HepG2 (cell line): ENCODE data around the gene HCRTR1. TPM values are rescaled to one million over a fixed set of nuclear protein-coding genes. Genes with fewer than 3 reads are reported as not detected.

ENCODE experiments used
- BRD4 ChIP-seq: sonication (generic); formaldehyde crosslinking; IDR thresholded peaks from 2 replicates; pipeline ENCODE4 v1.4.0; 2020; ENCODE audit warnings: missing genetic modification reagents
- CEBPB ChIP-seq: IDR thresholded peaks from 2 replicates; pipeline ENCODE4 v1.6.1; 2011; ENCODE audit warnings: low read depth, low read length, improper control_type of control experiment, borderline replicate concordance
- FOSL1 ChIP-seq: sonication (generic); formaldehyde crosslinking; IDR thresholded peaks from 2 replicates; pipeline ENCODE4 v1.9.0; 2021; ENCODE audit warnings: missing genetic modification reagents, borderline replicate concordance
- GABPB1 ChIP-seq: IDR thresholded peaks from 2 replicates; pipeline ENCODE4 v1.6.1; 2016; ENCODE audit warnings: mild to moderate bottlenecking, missing genetic modification reagents, moderate library complexity, missing compliant biosample characterization
- MATR3 ChIP-seq: sonication (generic); formaldehyde crosslinking; IDR thresholded peaks from 2 replicates; pipeline ENCODE4 v1.4.0; 2020; ENCODE audit warnings: missing genetic modification reagents
- MIXL1 ChIP-seq: IDR thresholded peaks from 2 replicates; pipeline ENCODE4 v1.6.1; 2016
- MZF1 ChIP-seq: sonication (generic); formaldehyde crosslinking; IDR thresholded peaks from 2 replicates; pipeline ENCODE4 v1.8.1; 2023; ENCODE audit warnings: mild to moderate bottlenecking, missing genetic modification reagents, borderline replicate concordance
- RARA ChIP-seq: IDR thresholded peaks from 2 replicates; pipeline ENCODE4 v1.6.1; 2016; ENCODE audit warnings: missing genetic modification reagents, missing compliant biosample characterization
- STAG1 ChIP-seq: sonication (generic); formaldehyde crosslinking; IDR thresholded peaks from 2 replicates; pipeline ENCODE4 v1.4.0; 2020; ENCODE audit warnings: missing genetic modification reagents
- SYNCRIP ChIP-seq: fragments of 200-400 bp; formaldehyde crosslinking; IDR thresholded peaks from 2 replicates; pipeline ENCODE4 v1.6.1; 2018; ENCODE audit warnings: mild to moderate bottlenecking, low read depth, low read length; ENCODE audit not compliant: insufficient read depth
- ZNF350 ChIP-seq: sonication (generic); formaldehyde crosslinking; IDR thresholded peaks from 2 replicates; pipeline ENCODE4 v1.4.0; 2020; ENCODE audit warnings: mild to moderate bottlenecking, low read depth, missing genetic modification reagents, borderline replicate concordance
- ZNF468 ChIP-seq: sonication (generic); formaldehyde crosslinking; IDR thresholded peaks from 2 replicates; pipeline ENCODE4 v1.8.0; 2022; ENCODE audit warnings: mild to moderate bottlenecking, moderate library complexity, missing genetic modification reagents
- ZNF766 ChIP-seq: sonication (generic); formaldehyde crosslinking; IDR thresholded peaks from 2 replicates; pipeline ENCODE4 v1.5.0; 2020; ENCODE audit warnings: missing genetic modification reagents, borderline replicate concordance
- polyA plus RNA-seq, 8 experiments: library from polyadenylated mRNA; depleted of rRNA in 3 of 8; stranded (reverse) in 7 of 8; unstranded in 1 of 8; fragments of >200 nt; fragmentation: Illumina TruSeq in 4 of 8; extraction: Trizol in 4 of 8; gene quantifications; 2 replicates each; pipeline versions ENCODE4 v1.2.1 to v1.2.3, GENCODE V29; 2011 to 2016; ENCODE audit warnings: low read depth in 4 of 8, missing spikeins in 1 of 8, mixed read lengths in 1 of 8; ENCODE audit not compliant: insufficient read depth in 1 of 8
- total RNA-seq, 5 experiments: library from RNA; depleted of rRNA; stranded (reverse); fragments of >200 nt; fragmentation: Illumina TruSeq; extraction: Trizol; gene quantifications; 2 replicates each; pipeline ENCODE4 v1.2.3, GENCODE V29; 2016; ENCODE audit warnings: low read depth in 1 of 5
- TF ChIP-seq, protein P1 (sequence below): sonication (generic); formaldehyde crosslinking; IDR thresholded peaks from 2 replicates; pipeline ENCODE4 v1.5.1; 2020; ENCODE audit warnings: missing genetic modification reagents, mild to moderate bottlenecking, borderline replicate concordance
- TF ChIP-seq, protein P2 (sequence below): sonication (generic); formaldehyde crosslinking; IDR thresholded peaks from 2 replicates; pipeline ENCODE4 v1.8.0; 2022; ENCODE audit warnings: mild to moderate bottlenecking, missing genetic modification reagents; ENCODE audit not compliant: insufficient replicate concordance
- TF ChIP-seq, protein P3 (sequence below): IDR thresholded peaks from 2 replicates; pipeline ENCODE4 v1.6.1; 2016; ENCODE audit warnings: mild to moderate bottlenecking
- TF ChIP-seq, protein P4 (sequence below): sonication (generic); formaldehyde crosslinking; IDR thresholded peaks from 2 replicates; pipeline ENCODE4 v1.5.0; 2020; ENCODE audit warnings: mild to moderate bottlenecking, missing genetic modification reagents
- TF ChIP-seq, protein P5 (sequence below): sonication (generic); formaldehyde crosslinking; IDR thresholded peaks from 2 replicates; pipeline ENCODE4 v1.8.1; 2023; ENCODE audit warnings: mild to moderate bottlenecking, missing genetic modification reagents, borderline replicate concordance
- TF ChIP-seq, protein P6 (sequence below): sonication (generic); formaldehyde crosslinking; IDR thresholded peaks from 2 replicates; pipeline ENCODE4 v1.4.0; 2020; ENCODE audit warnings: missing genetic modification reagents

HCRTR1 gene
- total and polyA plus RNA-seq, 2 of the 13 experiments (the other 11 are each of a cell fraction or from before 2014, with no cell fraction given): not detected

DNA sequence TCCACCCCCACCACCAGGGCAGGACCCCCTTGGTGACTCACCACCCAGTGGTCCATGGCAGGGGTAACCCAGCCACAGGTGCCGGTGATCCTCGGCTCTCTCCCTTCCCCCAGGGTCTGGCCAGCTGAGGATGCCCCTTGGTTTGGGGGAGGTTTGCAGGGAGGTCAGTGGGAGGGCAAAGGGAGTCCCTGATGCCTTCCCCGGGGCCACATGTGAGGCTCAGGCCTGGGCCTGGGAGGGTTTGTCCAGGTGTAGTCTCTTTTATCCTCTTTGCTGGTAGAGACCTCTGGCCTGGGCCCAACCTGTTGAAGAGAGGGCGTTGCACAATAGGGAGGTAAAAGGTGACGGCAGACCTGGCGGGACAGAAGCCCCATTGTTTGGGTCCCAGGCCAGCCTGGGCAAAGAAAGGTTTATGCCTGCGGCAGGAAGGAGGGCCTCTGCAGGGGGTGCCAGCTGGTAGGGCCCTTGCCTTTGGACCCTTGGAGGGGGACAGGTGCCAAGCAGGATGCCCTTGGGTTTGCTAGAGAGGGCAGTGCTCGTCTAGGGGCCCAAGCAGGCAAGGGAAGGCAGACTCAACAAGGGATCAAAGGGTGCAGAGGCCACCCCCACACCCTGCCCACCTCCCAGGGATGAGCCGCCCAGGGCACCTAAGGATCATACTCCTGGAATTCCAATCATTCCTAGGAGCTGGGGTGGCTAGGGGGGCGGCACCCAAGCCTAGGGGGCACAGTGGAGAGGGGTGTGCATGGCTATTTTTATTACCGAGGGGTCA, 41.9 kb upstream of the HCRTR1 start (continued):
- TF ChIP-seq CEBPB: peak; percentile 100
- TF ChIP-seq ZNF350: no peak; the same call in 1 of the 2 replicates
- TF ChIP-seq BRD4: 0 out of 2 replicates have a peak, but pooled peaks have one; percentile 52
- TF ChIP-seq, protein P1, sequence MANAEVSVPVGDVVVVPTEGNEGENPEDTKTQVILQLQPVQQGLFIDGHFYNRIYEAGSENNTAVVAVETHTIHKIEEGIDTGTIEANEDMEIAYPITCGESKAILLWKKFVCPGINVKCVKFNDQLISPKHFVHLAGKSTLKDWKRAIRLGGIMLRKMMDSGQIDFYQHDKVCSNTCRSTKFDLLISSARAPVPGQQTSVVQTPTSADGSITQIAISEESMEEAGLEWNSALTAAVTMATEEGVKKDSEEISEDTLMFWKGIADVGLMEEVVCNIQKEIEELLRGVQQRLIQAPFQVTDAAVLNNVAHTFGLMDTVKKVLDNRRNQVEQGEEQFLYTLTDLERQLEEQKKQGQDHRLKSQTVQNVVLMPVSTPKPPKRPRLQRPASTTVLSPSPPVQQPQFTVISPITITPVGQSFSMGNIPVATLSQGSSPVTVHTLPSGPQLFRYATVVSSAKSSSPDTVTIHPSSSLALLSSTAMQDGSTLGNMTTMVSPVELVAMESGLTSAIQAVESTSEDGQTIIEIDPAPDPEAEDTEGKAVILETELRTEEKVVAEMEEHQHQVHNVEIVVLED (CRISPR knock-in tag): no peak; the same call in 1 of the 2 replicates
- peak; percentile 35; the same call in 1 of the 2 replicates for TF ChIP-seq GABPB1 (CRISPR knock-in tag)
- TF ChIP-seq FOSL1 (CRISPR knock-in tag): no peak
- no peak for TF ChIP-seq STAG1 (CRISPR knock-in tag)
- TF ChIP-seq, protein P2, sequence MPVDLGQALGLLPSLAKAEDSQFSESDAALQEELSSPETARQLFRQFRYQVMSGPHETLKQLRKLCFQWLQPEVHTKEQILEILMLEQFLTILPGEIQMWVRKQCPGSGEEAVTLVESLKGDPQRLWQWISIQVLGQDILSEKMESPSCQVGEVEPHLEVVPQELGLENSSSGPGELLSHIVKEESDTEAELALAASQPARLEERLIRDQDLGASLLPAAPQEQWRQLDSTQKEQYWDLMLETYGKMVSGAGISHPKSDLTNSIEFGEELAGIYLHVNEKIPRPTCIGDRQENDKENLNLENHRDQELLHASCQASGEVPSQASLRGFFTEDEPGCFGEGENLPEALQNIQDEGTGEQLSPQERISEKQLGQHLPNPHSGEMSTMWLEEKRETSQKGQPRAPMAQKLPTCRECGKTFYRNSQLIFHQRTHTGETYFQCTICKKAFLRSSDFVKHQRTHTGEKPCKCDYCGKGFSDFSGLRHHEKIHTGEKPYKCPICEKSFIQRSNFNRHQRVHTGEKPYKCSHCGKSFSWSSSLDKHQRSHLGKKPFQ: no peak
- TF ChIP-seq RARA (CRISPR knock-in tag): peak; percentile 94
- TF ChIP-seq SYNCRIP: no peak
- no peak for TF ChIP-seq MZF1
- no peak for TF ChIP-seq MATR3 (CRISPR knock-in tag)
- TF ChIP-seq, protein P3, sequence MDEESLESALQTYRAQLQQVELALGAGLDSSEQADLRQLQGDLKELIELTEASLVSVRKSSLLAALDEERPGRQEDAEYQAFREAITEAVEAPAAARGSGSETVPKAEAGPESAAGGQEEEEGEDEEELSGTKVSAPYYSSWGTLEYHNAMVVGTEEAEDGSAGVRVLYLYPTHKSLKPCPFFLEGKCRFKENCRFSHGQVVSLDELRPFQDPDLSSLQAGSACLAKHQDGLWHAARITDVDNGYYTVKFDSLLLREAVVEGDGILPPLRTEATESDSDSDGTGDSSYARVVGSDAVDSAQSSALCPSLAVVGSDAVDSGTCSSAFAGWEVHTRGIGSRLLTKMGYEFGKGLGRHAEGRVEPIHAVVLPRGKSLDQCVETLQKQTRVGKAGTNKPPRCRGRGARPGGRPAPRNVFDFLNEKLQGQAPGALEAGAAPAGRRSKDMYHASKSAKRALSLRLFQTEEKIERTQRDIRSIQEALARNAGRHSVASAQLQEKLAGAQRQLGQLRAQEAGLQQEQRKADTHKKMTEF (CRISPR knock-in tag): 0 out of 2 replicates have a peak, but pooled peaks have one; percentile 54
- TF ChIP-seq, protein P4, sequence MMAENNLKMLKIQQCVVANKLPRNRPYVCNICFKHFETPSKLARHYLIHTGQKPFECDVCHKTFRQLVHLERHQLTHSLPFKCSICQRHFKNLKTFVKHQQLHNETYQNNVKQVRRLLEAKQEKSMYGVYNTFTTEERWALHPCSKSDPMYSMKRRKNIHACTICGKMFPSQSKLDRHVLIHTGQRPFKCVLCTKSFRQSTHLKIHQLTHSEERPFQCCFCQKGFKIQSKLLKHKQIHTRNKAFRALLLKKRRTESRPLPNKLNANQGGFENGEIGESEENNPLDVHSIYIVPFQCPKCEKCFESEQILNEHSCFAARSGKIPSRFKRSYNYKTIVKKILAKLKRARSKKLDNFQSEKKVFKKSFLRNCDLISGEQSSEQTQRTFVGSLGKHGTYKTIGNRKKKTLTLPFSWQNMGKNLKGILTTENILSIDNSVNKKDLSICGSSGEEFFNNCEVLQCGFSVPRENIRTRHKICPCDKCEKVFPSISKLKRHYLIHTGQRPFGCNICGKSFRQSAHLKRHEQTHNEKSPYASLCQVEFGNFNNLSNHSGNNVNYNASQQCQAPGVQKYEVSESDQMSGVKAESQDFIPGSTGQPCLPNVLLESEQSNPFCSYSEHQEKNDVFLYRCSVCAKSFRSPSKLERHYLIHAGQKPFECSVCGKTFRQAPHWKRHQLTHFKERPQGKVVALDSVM (CRISPR knock-in tag): no peak
- TF ChIP-seq, protein P5, sequence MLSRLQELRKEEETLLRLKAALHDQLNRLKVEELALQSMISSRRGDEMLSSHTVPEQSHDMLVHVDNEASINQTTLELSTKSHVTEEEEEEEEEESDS (CRISPR knock-in tag): no peak
- 0 out of 2 replicates have a peak, but pooled peaks have one; percentile 63 for TF ChIP-seq ZNF468
- no peak for TF ChIP-seq MIXL1 (CRISPR knock-in tag)
- TF ChIP-seq, protein P6, sequence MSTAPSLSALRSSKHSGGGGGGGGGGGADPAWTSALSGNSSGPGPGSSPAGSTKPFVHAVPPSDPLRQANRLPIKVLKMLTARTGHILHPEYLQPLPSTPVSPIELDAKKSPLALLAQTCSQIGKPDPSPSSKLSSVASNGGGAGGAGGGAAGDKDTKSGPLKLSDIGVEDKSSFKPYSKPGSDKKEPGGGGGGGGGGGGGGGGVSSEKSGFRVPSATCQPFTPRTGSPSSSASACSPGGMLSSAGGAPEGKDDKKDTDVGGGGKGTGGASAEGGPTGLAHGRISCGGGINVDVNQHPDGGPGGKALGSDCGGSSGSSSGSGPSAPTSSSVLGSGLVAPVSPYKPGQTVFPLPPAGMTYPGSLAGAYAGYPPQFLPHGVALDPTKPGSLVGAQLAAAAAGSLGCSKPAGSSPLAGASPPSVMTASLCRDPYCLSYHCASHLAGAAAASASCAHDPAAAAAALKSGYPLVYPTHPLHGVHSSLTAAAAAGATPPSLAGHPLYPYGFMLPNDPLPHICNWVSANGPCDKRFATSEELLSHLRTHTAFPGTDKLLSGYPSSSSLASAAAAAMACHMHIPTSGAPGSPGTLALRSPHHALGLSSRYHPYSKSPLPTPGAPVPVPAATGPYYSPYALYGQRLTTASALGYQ (CRISPR knock-in tag): peak; percentile 52; the same call in 1 of the 2 replicates
- no peak for TF ChIP-seq ZNF766 (CRISPR knock-in tag)
